Endodermal cell (in vitro differentiated cells): Measurements from ENCODE around the gene GJC1. TPM values are rescaled to one million over a fixed set of nuclear protein-coding genes. Genes with fewer than 3 reads are reported as not detected.

Source experiments
- DNase-seq: peaks from one replicate; pipeline ENCODE4 v3.0.0-alpha.2; 2017
- H3K27ac ChIP-seq: 2 replicates; pipeline ENCODE4 v1.5.1; 2013; ENCODE audit warnings: mild to moderate bottlenecking, low read depth, low read length, moderate library complexity
- H3K27me3 ChIP-seq: 2 replicates; pipeline ENCODE4 v1.6.1; 2013; ENCODE audit warnings: mild to moderate bottlenecking, low read length, moderate library complexity; ENCODE audit not compliant: insufficient read depth, control insufficient read depth, poor library complexity, severe bottlenecking
- H3K36me3 ChIP-seq: 2 replicates; pipeline ENCODE4 v1.7.0; 2013; ENCODE audit warnings: mild to moderate bottlenecking, low read length, moderate library complexity; ENCODE audit not compliant: control insufficient read depth, insufficient read depth
- H3K4me1 ChIP-seq: one replicate; pipeline ENCODE4 v1.7.0; 2013; ENCODE audit warnings: low read length; ENCODE audit not compliant: control insufficient read depth, insufficient read depth
- H3K4me3 ChIP-seq: 2 replicates; pipeline ENCODE4 v1.5.1; 2013; ENCODE audit warnings: mild to moderate bottlenecking, low read length, moderate library complexity
- H3K9ac ChIP-seq: 2 replicates; pipeline ENCODE4 v1.6.1; 2013; ENCODE audit warnings: mild to moderate bottlenecking, low read length, moderate library complexity; ENCODE audit not compliant: poor library complexity, severe bottlenecking; ENCODE audit errors: extremely low read depth
- H3K9me3 ChIP-seq: 2 replicates; pipeline ENCODE4 v1.6.1; 2013; ENCODE audit warnings: mild to moderate bottlenecking, low read length, moderate library complexity; ENCODE audit not compliant: control insufficient read depth
- H3K27ac Mint-ChIP-seq: 2 replicates; pipeline ENCODE4 v1.8.0; 2020; ENCODE audit warnings: mixed read lengths
- H3K27me3 Mint-ChIP-seq: 2 replicates; pipeline ENCODE4 v1.8.0; 2021; ENCODE audit warnings: mild to moderate bottlenecking, mixed read lengths; ENCODE audit not compliant: insufficient read depth
- H3K36me3 Mint-ChIP-seq: 2 replicates; pipeline ENCODE4 v1.8.0; 2020; ENCODE audit warnings: low read depth, mixed read lengths
- H3K4me1 Mint-ChIP-seq: 2 replicates; pipeline ENCODE4 v1.8.0; 2020; ENCODE audit warnings: mixed read lengths
- H3K4me3 Mint-ChIP-seq: 2 replicates; pipeline ENCODE4 v1.8.0; 2020; ENCODE audit warnings: mild to moderate bottlenecking, moderate library complexity, mixed read lengths
- H3K9me3 Mint-ChIP-seq: 2 replicates; pipeline ENCODE4 v1.8.0; 2020; ENCODE audit warnings: mild to moderate bottlenecking, mixed read lengths
- WGBS, 2 experiments: methylation state at CpG; one replicate each; pipeline versions ENCODE4 v1.1.5 to v1.1.7; 2013; ENCODE audit warnings: missing lambda C conversion rate in 2 of 2, mixed read lengths in 1 of 2; ENCODE audit not compliant: insufficient coverage in 1 of 2, insufficient read length in 1 of 2; 5-methylcytosine and 5-hydroxymethylcytosine counted together
- total RNA-seq, 2 donors: library from RNA; stranded (reverse); fragmentation: NEBNext Ultra II Directional in 1 of 2; extraction: Animal tissue kit (Norgen Biotek cat#: 25700) in 1 of 2; gene quantifications; 2 replicates in 1 of 2; 3 replicates in 1 of 2; pipeline ENCODE4 v1.2.1, GENCODE V29; 2021
- TF ChIP-seq, protein P1 (sequence below): fragments of 200-600 bp; sonication (generic); conservative IDR thresholded peaks from 2 replicates; pipeline ENCODE4 v1.5.0; 2021; ENCODE audit warnings: antibody characterized with exemption, mild to moderate bottlenecking

The GJC1 gene
- total RNA-seq, 2 donors from 2014 or later, result 81.9 to 108 TPM

DNA sequence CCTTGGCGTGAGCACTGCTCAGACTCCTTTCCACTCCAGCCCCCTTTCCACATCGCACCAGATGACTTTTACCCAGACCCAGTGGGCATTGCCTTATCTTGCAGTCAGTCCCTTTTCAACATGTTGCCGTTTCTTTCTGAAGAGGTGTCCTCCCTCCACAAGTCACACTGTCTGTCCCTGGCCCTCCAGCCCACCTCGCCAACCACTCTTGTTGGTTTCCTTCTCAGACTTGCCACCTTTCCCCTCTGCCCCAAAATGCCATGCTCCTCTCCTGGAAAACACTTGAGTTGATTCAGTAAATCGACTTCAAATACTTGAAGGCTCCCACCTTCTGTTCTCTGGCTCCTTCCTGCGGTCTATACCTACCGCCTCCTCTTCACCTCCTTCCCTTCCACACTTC, 78.8 kb downstream of the GJC1 start:
- WGBS, 2 experiments, result 94% methylated on average over 6 to 7 of the region's 7 CpGs
- peaks cover 13% of the 10 kb centered on the region for H3K27me3 Mint-ChIP-seq
- Histone ChIP-seq H3K9ac (no peak overlapping the region), H3K4me1 (no peaks in the 10 kb centered on the region), H3K4me3 (no peak overlapping the region), H3K27me3 (no peaks in the 10 kb centered on the region), H3K36me3 (peaks cover 15% of the 10 kb centered on the region), H3K27ac (no peak overlapping the region), H3K9me3 (no peaks in the 10 kb centered on the region)
- no peaks in the 10 kb centered on the region for H3K4me1 Mint-ChIP-seq
- no peak for DNase-seq
- TF ChIP-seq, protein P1, sequence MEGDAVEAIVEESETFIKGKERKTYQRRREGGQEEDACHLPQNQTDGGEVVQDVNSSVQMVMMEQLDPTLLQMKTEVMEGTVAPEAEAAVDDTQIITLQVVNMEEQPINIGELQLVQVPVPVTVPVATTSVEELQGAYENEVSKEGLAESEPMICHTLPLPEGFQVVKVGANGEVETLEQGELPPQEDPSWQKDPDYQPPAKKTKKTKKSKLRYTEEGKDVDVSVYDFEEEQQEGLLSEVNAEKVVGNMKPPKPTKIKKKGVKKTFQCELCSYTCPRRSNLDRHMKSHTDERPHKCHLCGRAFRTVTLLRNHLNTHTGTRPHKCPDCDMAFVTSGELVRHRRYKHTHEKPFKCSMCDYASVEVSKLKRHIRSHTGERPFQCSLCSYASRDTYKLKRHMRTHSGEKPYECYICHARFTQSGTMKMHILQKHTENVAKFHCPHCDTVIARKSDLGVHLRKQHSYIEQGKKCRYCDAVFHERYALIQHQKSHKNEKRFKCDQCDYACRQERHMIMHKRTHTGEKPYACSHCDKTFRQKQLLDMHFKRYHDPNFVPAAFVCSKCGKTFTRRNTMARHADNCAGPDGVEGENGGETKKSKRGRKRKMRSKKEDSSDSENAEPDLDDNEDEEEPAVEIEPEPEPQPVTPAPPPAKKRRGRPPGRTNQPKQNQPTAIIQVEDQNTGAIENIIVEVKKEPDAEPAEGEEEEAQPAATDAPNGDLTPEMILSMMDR, result no peak
- no peak overlapping the region for H3K4me3 Mint-ChIP-seq
- H3K27ac Mint-ChIP-seq, result no peak overlapping the region
- H3K36me3 Mint-ChIP-seq, result peaks cover 43% of the 10 kb centered on the region
- H3K9me3 Mint-ChIP-seq, result no peaks in the 10 kb centered on the region

DNA sequence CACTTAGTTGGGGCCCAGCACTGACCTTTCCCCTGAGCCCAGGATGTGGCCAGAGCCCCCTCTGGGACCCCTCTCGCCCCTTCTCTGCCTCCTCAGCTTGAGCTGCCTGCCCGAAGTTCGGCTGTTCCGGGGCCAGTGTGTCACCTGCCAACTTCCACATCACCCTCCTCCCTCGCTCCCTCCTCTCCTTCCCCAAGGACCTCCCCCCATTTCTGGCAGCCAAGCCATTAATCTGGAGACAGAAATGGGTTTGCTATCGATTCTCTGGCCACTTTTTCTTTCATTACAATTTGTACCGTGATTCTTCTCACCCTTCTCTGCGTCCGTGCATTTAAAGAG, 80.1 kb downstream of the GJC1 start:
- Mint-ChIP-seq H3K27ac (no peak overlapping the region), H3K36me3 (peaks cover 49% of the 10 kb centered on the region), H3K4me1 (no peaks in the 10 kb centered on the region), H3K27me3 (peaks cover 3% of the 10 kb centered on the region), H3K4me3 (no peak overlapping the region), H3K9me3 (no peaks in the 10 kb centered on the region)
- H3K27ac ChIP-seq, result no peak overlapping the region
- WGBS, 2 experiments, result 72 to 85% methylated on average over 8 to 9 of the region's 9 CpGs
- peaks cover 15% of the 10 kb centered on the region for H3K36me3 ChIP-seq
- no peak overlapping the region for H3K4me3 ChIP-seq
- H3K4me1 ChIP-seq, result no peaks in the 10 kb centered on the region
- TF ChIP-seq, protein P1, result no peak
- no peaks in the 10 kb centered on the region for H3K27me3 ChIP-seq
- no peak overlapping the region for H3K9ac ChIP-seq
- H3K9me3 ChIP-seq, result no peaks in the 10 kb centered on the region
- no peak for DNase-seq

DNA sequence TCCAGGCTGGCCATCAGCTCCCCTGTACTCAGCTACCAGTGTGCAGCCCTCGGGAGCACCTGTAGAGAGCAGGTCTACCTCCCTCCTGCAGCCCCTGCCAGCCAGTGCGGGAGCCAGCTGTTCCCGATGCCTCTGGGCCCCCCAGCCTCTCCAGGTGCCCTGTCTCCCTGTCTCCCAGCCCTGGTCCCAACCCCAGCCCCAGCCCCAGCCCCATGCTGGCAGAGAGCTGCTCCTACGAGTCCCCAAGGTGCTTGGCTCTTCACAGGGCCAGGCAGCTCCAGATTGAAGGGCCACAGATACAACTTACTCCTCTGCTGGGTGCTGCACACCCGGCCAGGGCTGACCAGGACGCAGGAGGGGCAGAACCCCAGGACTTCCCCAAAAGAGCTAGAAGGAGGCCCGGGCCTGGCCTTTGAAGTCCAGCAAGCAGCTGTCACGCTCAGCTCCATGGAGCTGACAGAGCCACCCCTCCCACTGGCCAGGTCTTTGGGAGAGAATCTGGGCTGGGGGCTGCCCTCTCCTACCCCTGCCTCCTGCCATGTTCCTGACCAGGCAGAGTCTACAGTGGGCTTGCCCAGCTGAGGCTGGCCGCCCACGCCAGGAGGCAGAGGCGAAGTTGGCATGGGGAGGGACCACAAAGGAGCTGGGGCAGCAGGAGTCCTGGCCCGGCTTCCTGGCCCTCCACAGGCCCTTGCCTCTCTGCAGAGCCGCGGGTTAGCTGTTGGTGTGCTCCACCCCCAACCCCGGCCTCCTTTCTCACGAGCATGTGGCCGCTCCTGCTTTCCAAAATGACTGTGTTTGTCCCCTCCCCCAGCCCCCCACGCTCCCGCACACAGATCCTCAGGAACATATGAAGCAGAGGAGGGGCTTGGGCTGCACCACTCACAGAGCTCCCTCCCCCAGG, 80.8 kb downstream of the GJC1 start:
- H3K9ac ChIP-seq, result no peak overlapping the region
- no peak overlapping the region for H3K27ac Mint-ChIP-seq
- whole genome bisulfite sequencing, 2 experiments, result 68 to 88% methylated on average over 7 to 19 of the region's 19 CpGs

More for the DNA sequence above, 80.8 kb downstream of the GJC1 start:
- no peaks in the 10 kb centered on the region for H3K4me1 Mint-ChIP-seq
- DNase-seq, result no peak
- no peaks in the 10 kb centered on the region for H3K9me3 Mint-ChIP-seq
- H3K4me3 ChIP-seq, result no peak overlapping the region
- H3K27me3 Mint-ChIP-seq, result peaks cover 3% of the 10 kb centered on the region
- H3K27me3 ChIP-seq, result no peaks in the 10 kb centered on the region
- peaks cover 51% of the 10 kb centered on the region for H3K36me3 Mint-ChIP-seq
- H3K9me3 ChIP-seq, result no peaks in the 10 kb centered on the region
- peak overlapping the region; percentile 44 for H3K27ac ChIP-seq
- H3K36me3 ChIP-seq, result peaks cover 19% of the 10 kb centered on the region
- no peaks in the 10 kb centered on the region for H3K4me1 ChIP-seq
- no peak overlapping the region for H3K4me3 Mint-ChIP-seq
- TF ChIP-seq, protein P1, result no peak

Other genes starting within 250 kb of the GJC1 start
- gene MEIOC, start 173.8 kb downstream of the GJC1 start, total RNA-seq, result 1 to 10 TPM; 1.4 to 3.7 TPM
- 10 to 100 TPM; 35.7 to 38.1 TPM for gene CCDC43, start 140.5 kb downstream of the GJC1 start, total RNA-seq
- 10 to 100 TPM; 31.1 to 44.9 TPM for gene DBF4B, start 121.6 kb downstream of the GJC1 start, total RNA-seq
- gene ADAM11, start 71.3 kb downstream of the GJC1 start, total RNA-seq, result 1 to 10 TPM; 1.9 to 3.5 TPM
- not detected for gene HIGD1B, start 17.6 kb upstream of the GJC1 start, total RNA-seq
- gene EFTUD2, start 69.2 kb upstream of the GJC1 start, total RNA-seq, result 100 to 1,000 TPM; 145 to 171 TPM
- under 1 TPM in 1 of 2 donors, not detected in 1; 0.35 TPM for gene GFAP, start 85.2 kb upstream of the GJC1 start, total RNA-seq
- 10 to 100 TPM; 43.5 to 64.7 TPM for gene KIF18B, start 117.5 kb upstream of the GJC1 start, total RNA-seq
- 1 to 10 TPM; 1.4 to 2.7 TPM for gene C1QL1, start 138.0 kb upstream of the GJC1 start, total RNA-seq
- gene DCAKD, start 221.3 kb upstream of the GJC1 start, total RNA-seq, result 10 to 100 TPM; 54.5 to 69.4 TPM
- 100 to 1,000 TPM; 122 to 136 TPM for gene NMT1, start 231.0 kb upstream of the GJC1 start, total RNA-seq